ENCODE results near the gene RBM28. TPM values are rescaled to one million over a fixed set of nuclear protein-coding genes. Genes with fewer than 3 reads are reported as not detected.
A peak's percentile ranks its signal among the peaks of the same experiment; 100 is the strongest.

The RBM28 gene, protein sequence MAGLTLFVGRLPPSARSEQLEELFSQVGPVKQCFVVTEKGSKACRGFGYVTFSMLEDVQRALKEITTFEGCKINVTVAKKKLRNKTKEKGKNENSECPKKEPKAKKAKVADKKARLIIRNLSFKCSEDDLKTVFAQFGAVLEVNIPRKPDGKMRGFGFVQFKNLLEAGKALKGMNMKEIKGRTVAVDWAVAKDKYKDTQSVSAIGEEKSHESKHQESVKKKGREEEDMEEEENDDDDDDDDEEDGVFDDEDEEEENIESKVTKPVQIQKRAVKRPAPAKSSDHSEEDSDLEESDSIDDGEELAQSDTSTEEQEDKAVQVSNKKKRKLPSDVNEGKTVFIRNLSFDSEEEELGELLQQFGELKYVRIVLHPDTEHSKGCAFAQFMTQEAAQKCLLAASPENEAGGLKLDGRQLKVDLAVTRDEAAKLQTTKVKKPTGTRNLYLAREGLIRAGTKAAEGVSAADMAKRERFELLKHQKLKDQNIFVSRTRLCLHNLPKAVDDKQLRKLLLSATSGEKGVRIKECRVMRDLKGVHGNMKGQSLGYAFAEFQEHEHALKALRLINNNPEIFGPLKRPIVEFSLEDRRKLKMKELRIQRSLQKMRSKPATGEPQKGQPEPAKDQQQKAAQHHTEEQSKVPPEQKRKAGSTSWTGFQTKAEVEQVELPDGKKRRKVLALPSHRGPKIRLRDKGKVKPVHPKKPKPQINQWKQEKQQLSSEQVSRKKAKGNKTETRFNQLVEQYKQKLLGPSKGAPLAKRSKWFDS
- 68.0 and 71.4 TPM in 2 replicates for total RNA-seq (2022)
- Bru-seq, nascent RNA, result percentile 85 among the genes with signal in this experiment
- percentile 90 among the genes with signal in this experiment for BruChase-seq, experiment 1, labeled RNA remaining after a 2-hour chase
- BruChase-seq, experiment 2, labeled RNA remaining after a 6-hour chase, result percentile 92 among the genes with signal in this experiment
- long read RNA-seq, full-length matches to known transcripts, result 54 of 88 reads
- long read RNA-seq, partial matches to known transcripts, result 9 of 88 reads
- long read RNA-seq, other reads (novel, unspliced or antisense), result 25 of 88 reads

DNA sequence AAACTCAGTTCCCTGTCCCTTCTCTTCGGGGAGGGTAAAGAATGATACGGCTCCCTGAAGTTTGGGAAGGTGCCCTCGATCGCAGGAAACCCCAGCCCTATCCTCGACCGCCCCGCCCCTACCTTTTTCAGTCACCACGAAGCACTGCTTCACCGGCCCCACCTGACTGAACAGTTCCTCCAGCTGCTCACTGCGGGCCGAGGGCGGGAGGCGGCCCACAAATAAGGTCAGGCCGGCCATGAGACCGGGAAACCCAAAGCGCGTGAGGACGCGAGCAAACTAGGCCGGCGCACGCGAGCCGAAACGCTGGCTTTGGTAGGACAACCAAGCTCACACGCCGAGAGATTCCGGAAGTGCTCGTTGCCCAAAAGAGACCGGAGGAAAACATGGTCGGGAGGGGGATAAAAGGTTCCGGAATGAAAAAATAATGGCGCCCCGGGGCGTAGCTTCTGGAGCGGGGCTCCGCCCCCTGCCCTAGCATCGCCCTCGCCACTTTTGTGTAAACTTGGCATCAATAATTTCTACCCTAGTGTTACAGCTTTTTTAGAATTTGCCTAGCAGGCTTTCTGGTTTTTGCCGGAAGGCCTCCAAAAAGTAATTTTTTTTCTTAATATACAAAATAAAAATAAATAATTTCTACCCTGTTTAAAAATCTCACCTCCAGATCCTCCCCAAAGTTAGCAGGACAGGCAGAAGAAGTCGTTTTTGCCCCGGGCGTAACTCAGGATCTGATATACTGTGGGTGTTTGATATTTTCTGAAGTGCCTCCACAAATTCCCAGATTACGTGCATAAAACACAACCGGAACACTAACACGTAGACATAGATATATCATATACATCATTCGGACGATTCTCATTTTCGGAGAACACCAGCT lies at the start of gene RBM28:
RBM28 (minus strand) TSS at position 355 of the 877 bp plus-strand sequence; CDS start at position 240, 115 bp downstream.
- TF ChIP-seq, protein P1, sequence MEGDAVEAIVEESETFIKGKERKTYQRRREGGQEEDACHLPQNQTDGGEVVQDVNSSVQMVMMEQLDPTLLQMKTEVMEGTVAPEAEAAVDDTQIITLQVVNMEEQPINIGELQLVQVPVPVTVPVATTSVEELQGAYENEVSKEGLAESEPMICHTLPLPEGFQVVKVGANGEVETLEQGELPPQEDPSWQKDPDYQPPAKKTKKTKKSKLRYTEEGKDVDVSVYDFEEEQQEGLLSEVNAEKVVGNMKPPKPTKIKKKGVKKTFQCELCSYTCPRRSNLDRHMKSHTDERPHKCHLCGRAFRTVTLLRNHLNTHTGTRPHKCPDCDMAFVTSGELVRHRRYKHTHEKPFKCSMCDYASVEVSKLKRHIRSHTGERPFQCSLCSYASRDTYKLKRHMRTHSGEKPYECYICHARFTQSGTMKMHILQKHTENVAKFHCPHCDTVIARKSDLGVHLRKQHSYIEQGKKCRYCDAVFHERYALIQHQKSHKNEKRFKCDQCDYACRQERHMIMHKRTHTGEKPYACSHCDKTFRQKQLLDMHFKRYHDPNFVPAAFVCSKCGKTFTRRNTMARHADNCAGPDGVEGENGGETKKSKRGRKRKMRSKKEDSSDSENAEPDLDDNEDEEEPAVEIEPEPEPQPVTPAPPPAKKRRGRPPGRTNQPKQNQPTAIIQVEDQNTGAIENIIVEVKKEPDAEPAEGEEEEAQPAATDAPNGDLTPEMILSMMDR (IDR thresholded peaks at IDR 0.05; ENCODE audit: insufficient read depth in 1 of 2, low read depth in 1 of 2, low read length in 1 of 2, severe bottlenecking in 1 of 2, unreplicated experiment in 1 of 2), result no peak
- Histone ChIP-seq H3K36me3 (ENCODE audit: control insufficient read depth, insufficient read depth, low read length) (no peaks in the 10 kb centered on the region; the same call in 1 of the 2 replicates), H3K27me3 (replicated peaks; ENCODE audit: control insufficient read depth, insufficient read depth, low read length) (no peaks in the 10 kb centered on the region; the same call in 1 of the 2 replicates), H3K4me3 (ENCODE audit: low read depth, low read length) (peak within 1 kb of the TSS; percentile 86), H3K4me1 (no peaks in the 10 kb centered on the region), H3K9me3 (no peaks in the 10 kb centered on the region)
- CTCF ChIA-PET, result interaction anchor here (0.6 to 2.9 kb wide), 4 partner anchors 13 to 134 kb away, joined by 3 to 12 read pairs (median 4); no protein-coding TSS in a partner anchor
- peak; percentile 92 for DNase-seq
- Mint-ChIP-seq H3K9me3 (ENCODE audit: unreplicated experiment) (no peaks in the 10 kb centered on the region), H3K4me1 (ENCODE audit: low read depth, unreplicated experiment) (peaks cover 8% of the 10 kb centered on the region), H3K36me3 (ENCODE audit: insufficient read depth, unreplicated experiment) (peaks cover 10% of the 10 kb centered on the region), H3K4me3 (ENCODE audit: unreplicated experiment) (peak within 1 kb of the TSS; percentile 72), H3K27me3 (ENCODE audit: insufficient read depth, unreplicated experiment) (peaks cover 3% of the 10 kb centered on the region), H3K27ac (ENCODE audit: unreplicated experiment) (peak within 1 kb of the TSS; percentile 19)
- no TSS peak for BruUV-seq (replicated peaks)
- POLR2A ChIA-PET, result interaction anchor here (0.6 to 0.7 kb wide), 2 partner anchors 60 to 65 kb away, joined by 3 to 6 read pairs; no protein-coding TSS in a partner anchor
- intact Hi-C loops (cut with micrococcal nuclease; ENCODE audit: unreplicated experiment), result no loop called here

DNA sequence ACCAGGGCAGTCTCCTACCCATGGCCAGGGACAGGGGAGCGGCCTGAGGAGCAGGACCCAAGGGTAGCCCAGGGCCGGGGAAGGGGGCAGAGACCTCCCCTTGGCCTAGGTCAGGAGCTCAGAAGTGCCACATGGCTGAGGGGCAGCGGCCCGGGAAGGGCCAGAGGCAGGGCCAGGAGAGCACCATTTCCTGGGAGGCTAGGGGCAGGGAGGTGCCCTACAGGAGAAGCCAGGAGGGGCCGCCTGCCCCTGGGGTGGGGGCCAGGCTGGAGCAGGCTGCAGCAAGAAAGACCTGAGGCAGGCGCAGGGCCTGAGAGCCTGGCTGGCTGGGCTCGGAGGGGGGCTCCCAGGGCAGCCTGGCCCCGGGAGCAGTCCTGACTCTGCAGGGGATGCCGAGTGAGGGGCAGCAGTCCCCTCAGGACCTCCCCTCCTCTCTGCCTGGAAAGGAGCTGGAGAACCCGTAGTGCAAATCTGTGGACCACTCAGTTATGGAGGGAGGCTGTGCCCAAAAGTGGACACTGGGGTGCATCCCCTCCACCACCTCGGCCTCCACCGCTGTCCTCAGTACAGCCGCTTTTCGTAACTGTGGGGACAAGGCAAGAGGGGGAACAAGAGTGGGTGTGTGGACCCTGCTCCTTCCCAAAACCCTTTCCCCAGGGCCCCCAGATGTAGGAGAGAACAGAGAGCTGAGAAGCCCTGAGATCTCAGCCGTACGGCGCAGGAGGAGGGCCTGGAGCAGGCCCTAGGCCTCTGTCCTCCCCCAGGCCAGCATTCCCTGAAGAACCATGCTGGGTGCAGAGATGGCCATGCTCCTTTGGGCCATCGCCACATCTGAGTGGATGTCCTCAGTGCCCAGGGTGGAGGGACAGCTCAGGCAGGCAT lies 49.0 kb upstream of the RBM28 start:
- Mint-ChIP-seq H3K4me3 (ENCODE audit: unreplicated experiment) (no peak overlapping the region), H3K9me3 (ENCODE audit: unreplicated experiment) (no peaks in the 10 kb centered on the region), H3K27me3 (ENCODE audit: insufficient read depth, unreplicated experiment) (no peaks in the 10 kb centered on the region), H3K27ac (ENCODE audit: unreplicated experiment) (no peak overlapping the region), H3K4me1 (ENCODE audit: low read depth, unreplicated experiment) (no peaks in the 10 kb centered on the region), H3K36me3 (ENCODE audit: insufficient read depth, unreplicated experiment) (peaks cover 8% of the 10 kb centered on the region)
- H3K36me3 ChIP-seq (ENCODE audit: control insufficient read depth, insufficient read depth, low read length), result no peaks in the 10 kb centered on the region
- BruUV-seq (replicated peaks), result no TSS peak
- intact Hi-C loops (cut with micrococcal nuclease; ENCODE audit: unreplicated experiment), result no loop called here
- TF ChIP-seq, protein P1 (IDR thresholded peaks at IDR 0.05; ENCODE audit: insufficient read depth in 1 of 2, low read depth in 1 of 2, low read length in 1 of 2, severe bottlenecking in 1 of 2, unreplicated experiment in 1 of 2), result no peak
- no peaks in the 10 kb centered on the region for H3K4me1 ChIP-seq
- ChIA-PET POLR2A (no interaction called here), CTCF (interaction anchor here (7.2 kb wide), 1 partner anchor 44 kb away, joined by 109 read pairs; no protein-coding TSS in a partner anchor)
- H3K4me3 ChIP-seq (ENCODE audit: low read depth, low read length), result no peak overlapping the region
- DNase-seq, result no peak
- no peaks in the 10 kb centered on the region for H3K27me3 ChIP-seq (replicated peaks; ENCODE audit: control insufficient read depth, insufficient read depth, low read length)
- no peaks in the 10 kb centered on the region for H3K9me3 ChIP-seq

All from Caco-2 (cell line).